ENCODE results near the gene GNA12. TPM values are rescaled to one million over a fixed set of nuclear protein-coding genes. Genes with fewer than 3 reads are reported as not detected.

GNA12 gene
- total and polyA plus RNA-seq, 9 of the 15 experiments (the other 6 are each of a cell fraction or from before 2014, with no cell fraction given), result 0.65 to 32.7 (median 9.6) TPM

DNA sequence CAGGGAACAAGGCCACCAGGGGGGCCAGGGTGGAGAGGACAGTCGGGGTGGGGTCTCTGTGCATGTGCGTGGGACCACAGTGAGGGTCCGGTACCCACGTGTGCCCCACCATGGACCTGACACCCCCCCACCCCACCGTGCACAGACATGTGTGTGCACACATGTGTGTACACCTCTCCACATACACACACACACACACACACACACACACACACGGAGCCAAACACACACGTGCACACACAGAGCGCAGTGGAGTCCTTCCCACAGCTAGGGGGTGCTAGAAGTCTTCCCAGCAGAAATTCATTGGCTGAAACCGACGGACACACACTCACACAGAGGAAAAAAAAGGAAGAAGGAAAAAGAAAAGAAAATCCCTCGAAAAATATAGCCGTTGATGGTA lies 42.8 kb upstream of the GNA12 start (continued):
- TF ChIP-seq RAD21 (CRISPR knock-in tag; conservative IDR thresholded peaks at IDR 0.05 in 1 of 2, IDR thresholded peaks at IDR 0.05 in 1 of 2), result peak; percentile 82 to 94
- peak; percentile 88 for TF ChIP-seq REST (IDR thresholded peaks at IDR 0.05; ENCODE audit: borderline replicate concordance)
- TF ChIP-seq REST (CRISPR knock-in tag; IDR thresholded peaks at IDR 0.05; ENCODE audit: low read depth), result no peak
- no peak for TF ChIP-seq PHTF2 (CRISPR knock-in tag; IDR thresholded peaks at IDR 0.05)
- 0 out of 2 replicates have a peak, but pooled peaks have one; percentile 40 for TF ChIP-seq DIDO1 (tag; IDR thresholded peaks at IDR 0.05; ENCODE audit: low read depth)
- TF ChIP-seq KDM1A (IDR thresholded peaks at IDR 0.05), result peak in 1 of 2 experiments; percentile 97; a peak in 2 of 4 replicates
- TF ChIP-seq ZNF668 (CRISPR knock-in tag; IDR thresholded peaks at IDR 0.05), result no peak
- TF ChIP-seq NR1H2 (CRISPR knock-in tag; IDR thresholded peaks at IDR 0.05), result no peak
- no peak for TF ChIP-seq FOXA3 (CRISPR knock-in tag; conservative IDR thresholded peaks at IDR 0.05 in 1 of 2, IDR thresholded peaks at IDR 0.05 in 1 of 2)

All from K562 (cell line).